ENCODE measurements around the gene IFNB1.

IFNB1 gene

GRCh38 chr9:21081999-21082398 lies 4.3 kb upstream of the IFNB1 start:
- no peaks in the 10 kb centered on the region for H3K27me3 ChIP-seq (ENCODE audit: insufficient read depth, low read depth)
- no peak overlapping the region for H3K27ac ChIP-seq
- H2AFZ ChIP-seq (ENCODE audit: low read depth): no peak overlapping the region
- no peak overlapping the region for H3K9ac ChIP-seq
- H4K20me1 ChIP-seq (ENCODE audit: insufficient read depth): no peaks in the 10 kb centered on the region
- no peaks in the 10 kb centered on the region for H3K36me3 ChIP-seq (ENCODE audit: insufficient read depth)
- H3K4me3 ChIP-seq (IDR thresholded peaks at IDR 0.05; ENCODE audit: insufficient read depth, low read depth, low read length): no peak overlapping the region
- no peak overlapping the region for H3K4me2 ChIP-seq
- TF ChIP-seq, protein P1, sequence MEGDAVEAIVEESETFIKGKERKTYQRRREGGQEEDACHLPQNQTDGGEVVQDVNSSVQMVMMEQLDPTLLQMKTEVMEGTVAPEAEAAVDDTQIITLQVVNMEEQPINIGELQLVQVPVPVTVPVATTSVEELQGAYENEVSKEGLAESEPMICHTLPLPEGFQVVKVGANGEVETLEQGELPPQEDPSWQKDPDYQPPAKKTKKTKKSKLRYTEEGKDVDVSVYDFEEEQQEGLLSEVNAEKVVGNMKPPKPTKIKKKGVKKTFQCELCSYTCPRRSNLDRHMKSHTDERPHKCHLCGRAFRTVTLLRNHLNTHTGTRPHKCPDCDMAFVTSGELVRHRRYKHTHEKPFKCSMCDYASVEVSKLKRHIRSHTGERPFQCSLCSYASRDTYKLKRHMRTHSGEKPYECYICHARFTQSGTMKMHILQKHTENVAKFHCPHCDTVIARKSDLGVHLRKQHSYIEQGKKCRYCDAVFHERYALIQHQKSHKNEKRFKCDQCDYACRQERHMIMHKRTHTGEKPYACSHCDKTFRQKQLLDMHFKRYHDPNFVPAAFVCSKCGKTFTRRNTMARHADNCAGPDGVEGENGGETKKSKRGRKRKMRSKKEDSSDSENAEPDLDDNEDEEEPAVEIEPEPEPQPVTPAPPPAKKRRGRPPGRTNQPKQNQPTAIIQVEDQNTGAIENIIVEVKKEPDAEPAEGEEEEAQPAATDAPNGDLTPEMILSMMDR (conservative IDR thresholded peaks at IDR 0.05; ENCODE audit: low read depth, low read length): no peak
- H3K79me2 ChIP-seq (ENCODE audit: insufficient read depth, low read depth): no peaks in the 10 kb centered on the region
- no peaks in the 10 kb centered on the region for H3K4me1 ChIP-seq (ENCODE audit: low read depth, poor library complexity, severe bottlenecking)

DNA sequence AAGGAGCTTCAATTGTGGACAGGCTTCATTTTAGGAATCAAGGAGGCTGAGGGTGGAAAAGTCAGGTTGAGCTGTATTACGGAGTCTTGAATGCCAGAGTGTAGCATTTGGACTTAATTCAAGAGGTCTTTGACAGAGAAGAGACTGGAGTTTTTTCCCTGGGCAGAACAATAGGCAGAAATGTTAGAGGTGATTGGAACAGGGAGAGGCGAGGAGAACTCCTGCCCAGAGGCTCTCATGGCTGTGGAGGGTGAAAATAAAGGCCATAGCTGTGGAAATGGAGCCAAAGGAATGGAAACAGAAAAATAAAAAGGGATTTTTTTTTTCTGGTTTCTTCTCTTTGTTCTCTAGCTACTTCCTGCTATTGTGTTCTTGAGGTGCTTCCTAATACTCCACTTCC lies 3.7 kb upstream of the IFNB1 start:
- TF ChIP-seq, protein P1 (conservative IDR thresholded peaks at IDR 0.05; ENCODE audit: low read depth, low read length): no peak
- no peaks in the 10 kb centered on the region for H4K20me1 ChIP-seq (ENCODE audit: insufficient read depth)
- no peaks in the 10 kb centered on the region for H3K27me3 ChIP-seq (ENCODE audit: insufficient read depth, low read depth)
- no peak overlapping the region for H3K4me2 ChIP-seq
- H3K4me3 ChIP-seq (IDR thresholded peaks at IDR 0.05; ENCODE audit: insufficient read depth, low read depth, low read length): no peak overlapping the region
- H3K36me3 ChIP-seq (ENCODE audit: insufficient read depth): no peaks in the 10 kb centered on the region
- no peak overlapping the region for H2AFZ ChIP-seq (ENCODE audit: low read depth)
- H3K9ac ChIP-seq: no peak overlapping the region
- H3K79me2 ChIP-seq (ENCODE audit: insufficient read depth, low read depth): no peaks in the 10 kb centered on the region
- no peak overlapping the region for H3K27ac ChIP-seq
- no peaks in the 10 kb centered on the region for H3K4me1 ChIP-seq (ENCODE audit: low read depth, poor library complexity, severe bottlenecking)

GRCh38 chr9:21080793-21081192 lies 3.1 kb upstream of the IFNB1 start:
- H3K27me3 ChIP-seq (ENCODE audit: insufficient read depth, low read depth): no peaks in the 10 kb centered on the region
- H3K4me3 ChIP-seq (IDR thresholded peaks at IDR 0.05; ENCODE audit: insufficient read depth, low read depth, low read length): no peak overlapping the region
- H4K20me1 ChIP-seq (ENCODE audit: insufficient read depth): no peaks in the 10 kb centered on the region
- H3K4me1 ChIP-seq (ENCODE audit: low read depth, poor library complexity, severe bottlenecking): no peaks in the 10 kb centered on the region
- H3K27ac ChIP-seq: no peak overlapping the region
- H3K9ac ChIP-seq: no peak overlapping the region
- H3K36me3 ChIP-seq (ENCODE audit: insufficient read depth): no peaks in the 10 kb centered on the region
- no peak overlapping the region for H2AFZ ChIP-seq (ENCODE audit: low read depth)
- H3K79me2 ChIP-seq (ENCODE audit: insufficient read depth, low read depth): no peaks in the 10 kb centered on the region
- TF ChIP-seq, protein P1 (conservative IDR thresholded peaks at IDR 0.05; ENCODE audit: low read depth, low read length): no peak
- H3K4me2 ChIP-seq: no peak overlapping the region

- TF ChIP-seq, protein P1 (conservative IDR thresholded peaks at IDR 0.05; ENCODE audit: low read depth, low read length): no peak
- Histone ChIP-seq H3K4me1 (ENCODE audit: low read depth, poor library complexity, severe bottlenecking) (no peaks in the 10 kb centered on the region), H2AFZ (ENCODE audit: low read depth) (no peak overlapping the region), H3K27me3 (ENCODE audit: insufficient read depth, low read depth) (no peaks in the 10 kb centered on the region), H3K36me3 (ENCODE audit: insufficient read depth) (no peaks in the 10 kb centered on the region), H3K9ac (no peak overlapping the region), H3K4me2 (no peak overlapping the region), H3K79me2 (ENCODE audit: insufficient read depth, low read depth) (no peaks in the 10 kb centered on the region), H4K20me1 (ENCODE audit: insufficient read depth) (no peaks in the 10 kb centered on the region), H3K4me3 (IDR thresholded peaks at IDR 0.05; ENCODE audit: insufficient read depth, low read depth, low read length) (no peak overlapping the region), H3K27ac (no peak overlapping the region)
These were observed 960 bp upstream of the IFNB1 start for GRCh38 chr9:21078702-21079101.

All from KMS-11 (cell line).